NCI-H187 treated with DMSO at 0.1 percent for 48 hours (cell line): ENCODE measurements around the gene OSBPL2.

Source experiments
- DNase-seq: peaks from one replicate; lab custom pipeline; 2025; lab: John Stamatoyannopoulos, UW

Gene OSBPL2

DNA sequence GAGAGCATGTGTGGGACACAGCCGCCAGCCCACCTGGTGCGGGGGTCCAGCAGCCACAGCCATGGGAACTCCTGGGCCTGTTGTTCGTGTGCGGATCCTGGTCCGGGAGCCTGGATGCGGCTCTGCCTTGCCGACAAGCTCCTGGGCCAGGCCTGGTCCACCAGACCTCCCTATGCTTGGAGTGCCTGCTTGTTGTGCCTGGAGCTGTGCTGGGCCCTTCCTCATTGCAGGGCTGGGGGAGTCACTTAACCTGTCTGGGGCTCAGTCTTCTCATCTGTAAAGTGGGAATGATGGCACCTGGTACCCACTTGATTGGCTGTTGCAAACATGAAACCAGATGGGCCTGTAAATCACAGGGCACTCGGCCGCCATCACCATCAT lies 2.6 kb upstream of the OSBPL2 start:
- DNase-seq: no peak

DNA sequence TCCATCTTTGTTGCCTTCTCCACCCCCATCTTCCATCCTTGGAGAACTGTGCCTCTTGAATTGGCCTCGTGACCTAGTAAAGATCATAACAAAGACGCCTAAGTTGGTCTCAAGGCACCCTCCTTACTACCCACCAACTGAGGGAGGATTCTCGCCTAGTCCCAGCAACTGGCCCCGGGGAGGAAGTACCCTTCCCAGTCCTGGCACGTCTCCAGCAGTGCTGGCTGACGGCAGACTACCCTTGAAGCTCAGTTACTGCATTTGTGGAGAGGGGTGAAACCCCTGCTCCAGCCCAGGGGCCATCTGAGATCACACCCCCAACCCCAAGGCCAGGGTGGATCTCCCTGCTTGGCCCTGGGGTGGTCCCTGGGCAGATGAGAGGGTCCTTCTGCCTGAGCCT lies 2.1 kb upstream of the OSBPL2 start:
- no peak for DNase-seq

DNA sequence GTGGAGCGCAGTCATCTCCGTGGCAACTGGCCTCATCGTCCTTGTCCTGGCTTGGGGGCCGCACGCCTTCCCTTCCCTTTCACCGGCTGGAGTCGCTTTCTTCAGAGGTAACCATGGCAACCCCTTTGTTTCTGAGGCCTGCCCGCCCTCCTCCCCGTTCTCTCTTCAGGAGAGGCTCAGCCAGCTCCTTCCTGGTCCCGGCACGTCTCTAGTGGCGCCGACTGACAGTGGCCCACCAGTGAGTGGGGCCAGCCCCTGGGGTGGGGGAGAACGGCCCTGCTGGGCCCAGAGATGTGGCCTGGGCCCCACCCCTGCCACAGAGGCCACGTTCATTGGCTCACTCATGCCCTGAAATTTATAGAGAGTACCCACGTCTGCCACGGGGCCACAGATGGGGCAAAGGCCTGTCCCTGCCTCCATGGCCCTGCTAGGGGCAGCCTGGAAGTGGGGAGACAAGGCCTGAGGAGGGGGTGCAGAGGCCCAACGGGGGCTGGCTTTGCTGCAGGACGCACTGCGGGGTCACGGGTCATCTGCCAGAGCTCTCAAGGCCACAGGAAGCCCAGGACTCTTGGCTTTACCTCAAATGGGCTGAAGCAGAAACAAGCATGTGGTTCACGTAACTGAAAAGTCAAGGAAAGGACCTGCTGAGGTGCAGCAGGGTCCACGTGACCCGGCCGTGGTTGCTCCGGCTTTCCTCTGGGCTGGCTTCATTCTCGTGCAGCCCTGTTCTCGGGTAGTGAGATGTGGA lies 1.4 kb upstream of the OSBPL2 start:
- no peak for DNase-seq

DNA sequence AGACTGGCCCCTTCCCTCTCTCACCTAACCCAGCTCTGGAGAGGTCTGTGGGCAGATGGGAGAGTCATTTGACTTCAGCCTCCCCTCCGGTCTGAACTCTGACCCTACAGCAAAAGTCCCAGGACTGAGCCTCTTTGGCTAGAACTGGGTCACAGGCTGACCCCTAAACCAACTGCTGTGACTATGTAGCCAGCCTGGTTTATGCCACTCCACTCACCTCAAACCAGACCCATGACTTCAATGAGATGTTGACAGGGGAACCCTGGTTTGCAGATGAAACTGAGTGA lies 864 bp upstream of the OSBPL2 start:
- DNase-seq: no peak

DNA sequence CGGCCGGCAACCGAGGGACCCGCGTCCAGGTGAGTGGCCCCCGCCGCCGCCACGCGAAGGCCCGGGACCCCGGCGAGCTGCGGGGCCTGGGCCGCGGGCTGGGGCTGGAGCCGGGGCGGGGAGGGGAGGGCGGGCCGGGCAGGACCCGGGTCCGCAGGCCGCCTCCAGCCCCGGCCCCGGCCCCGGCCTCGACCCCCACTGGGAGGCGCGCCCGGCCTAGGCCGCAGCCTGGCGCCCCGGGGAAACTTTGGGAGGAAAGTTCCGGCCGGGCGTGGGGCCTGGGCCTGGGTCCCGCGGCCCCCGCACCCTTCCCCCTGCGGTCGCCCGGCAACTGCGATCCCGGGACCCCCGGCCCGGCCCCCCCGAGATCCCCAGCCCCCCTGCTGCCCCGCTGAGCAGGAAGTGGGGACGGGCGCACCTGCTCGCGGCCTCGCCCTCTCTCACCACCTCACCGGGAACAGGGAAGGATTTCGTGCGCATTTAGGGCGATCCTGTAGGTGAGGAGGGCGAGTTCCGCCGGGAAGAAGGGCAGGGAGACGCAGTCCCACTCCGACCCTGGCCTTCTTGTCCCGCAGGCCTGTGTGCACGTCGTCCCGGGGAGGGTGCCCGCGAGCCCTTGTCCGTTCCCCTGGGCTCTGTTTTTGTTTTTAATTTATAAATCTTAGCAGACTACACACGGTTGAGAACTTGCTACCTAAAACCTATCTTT lies 402 bp downstream of the OSBPL2 start:
- no peak for DNase-seq

DNA sequence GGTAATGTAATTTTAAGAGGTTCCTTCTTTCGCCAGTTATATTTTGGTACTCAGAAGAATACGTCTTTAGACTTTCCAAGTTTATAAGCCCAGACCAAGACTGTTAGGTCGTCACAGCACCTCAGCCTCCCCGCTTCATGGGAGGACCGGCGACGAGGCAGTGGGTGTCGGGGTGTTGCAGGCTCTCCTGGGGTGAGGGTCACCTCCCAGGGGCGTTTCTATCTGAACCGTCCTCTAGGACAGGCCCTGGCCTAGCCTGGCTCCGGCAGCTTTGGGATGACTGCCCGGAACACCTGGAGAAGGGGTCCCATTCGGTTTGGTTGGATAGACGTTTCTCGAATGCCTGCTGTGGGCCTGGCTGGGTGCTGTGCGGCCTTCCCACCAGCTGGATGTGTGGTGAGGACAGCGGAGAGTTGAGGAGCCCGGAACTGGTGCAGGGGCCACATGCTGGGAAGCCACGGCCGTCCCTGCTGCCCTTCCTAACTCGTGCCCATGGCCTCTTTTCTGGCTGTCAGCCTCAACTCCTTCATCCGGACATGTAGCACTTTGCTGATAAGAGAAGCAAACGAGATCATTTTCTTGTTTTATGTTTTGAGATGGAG lies 1.1 kb downstream of the OSBPL2 start:
- DNase-seq: no peak

DNA sequence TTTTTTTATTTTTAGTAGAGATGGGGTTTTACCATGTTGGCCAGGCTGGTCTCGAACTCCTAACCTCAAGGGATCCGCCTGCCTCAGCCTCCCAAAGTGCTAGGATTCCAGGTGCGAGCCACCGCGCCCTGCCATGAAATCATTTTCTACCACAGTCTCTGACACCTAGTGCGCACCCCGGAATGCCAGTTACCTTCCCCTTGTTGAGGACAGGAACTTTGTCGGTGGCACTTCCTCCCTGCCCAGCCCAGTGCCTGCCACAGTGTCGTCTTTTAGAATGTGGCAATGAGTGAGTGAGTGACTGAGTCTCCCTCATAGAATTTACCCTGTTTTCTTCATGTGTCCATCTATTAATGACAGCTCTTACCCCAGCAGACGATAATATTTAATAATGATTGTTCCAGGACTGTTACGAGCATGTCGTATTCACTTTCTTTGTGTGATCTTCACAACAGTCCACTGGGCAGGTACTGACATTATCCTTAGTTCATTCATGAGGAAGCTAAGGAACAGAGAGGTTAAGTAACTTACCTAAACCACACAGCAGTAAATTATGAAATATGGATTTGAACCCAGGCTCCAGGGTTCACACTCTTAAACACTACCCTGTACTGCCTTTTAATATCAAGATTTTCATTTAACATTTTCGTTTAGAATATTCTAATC lies 1.8 kb downstream of the OSBPL2 start:
- DNase-seq: no peak

DNA sequence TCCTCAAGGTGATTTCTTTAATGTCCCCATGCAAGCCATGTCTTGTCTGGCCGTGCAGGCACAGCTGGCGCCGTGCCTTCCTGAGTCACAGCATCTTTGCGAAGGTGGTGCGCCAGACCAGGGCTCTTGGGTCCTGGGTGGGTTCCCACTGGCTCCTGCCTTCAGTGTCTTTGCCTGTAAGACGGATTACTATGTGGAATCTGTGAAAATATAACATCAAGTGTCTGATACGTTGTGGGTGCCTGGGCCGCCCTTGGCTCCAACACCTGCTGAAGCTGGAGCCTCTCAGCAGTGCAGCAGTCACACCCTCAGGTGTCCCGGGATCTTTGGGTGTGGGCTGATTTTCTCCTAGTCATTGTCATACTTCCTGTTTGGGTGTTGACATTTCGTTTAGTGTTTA lies 3.2 kb downstream of the OSBPL2 start:
- DNase-seq: no peak

DNA sequence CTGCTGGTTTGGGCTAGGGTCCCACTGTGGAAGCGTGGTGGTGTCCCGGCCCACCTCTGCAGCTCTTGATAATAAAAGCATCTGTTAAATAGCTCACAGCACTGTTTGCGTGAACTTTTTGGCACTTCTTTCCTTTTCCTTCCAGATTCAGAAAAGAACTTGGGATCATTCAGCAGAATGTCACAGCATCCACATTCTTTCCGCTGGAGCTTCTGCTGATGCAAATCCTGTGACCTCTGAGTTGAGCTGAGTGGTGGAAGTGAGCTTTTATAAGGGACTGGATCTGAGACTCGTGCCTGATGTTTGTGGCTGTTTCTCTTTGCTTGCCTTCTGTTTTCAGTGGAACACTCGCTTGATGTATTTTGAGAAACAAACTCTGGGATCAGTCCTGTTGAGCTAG lies 3.9 kb downstream of the OSBPL2 start:
- DNase-seq: no peak

DNA sequence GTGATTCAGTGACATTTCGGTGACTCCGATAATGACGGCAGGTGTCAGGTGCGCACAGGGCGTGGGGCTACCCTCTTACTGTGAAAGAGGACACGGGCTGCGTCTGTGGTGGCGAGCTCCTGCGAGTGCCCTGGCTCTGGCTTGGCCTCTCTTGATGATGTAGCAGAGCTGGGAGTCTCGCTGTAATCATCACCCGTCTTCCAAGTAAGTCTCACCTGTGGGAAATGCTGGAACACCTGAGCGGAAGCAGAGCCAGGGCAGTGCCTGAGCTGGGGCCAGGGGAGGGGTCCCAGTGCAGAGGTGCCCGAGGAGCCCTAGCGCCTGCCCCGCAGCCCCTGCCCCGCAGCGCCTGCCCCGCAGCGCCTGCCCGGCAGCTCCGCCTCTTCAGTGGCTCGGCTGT lies 4.8 kb downstream of the OSBPL2 start:
- no peak for DNase-seq

DNA sequence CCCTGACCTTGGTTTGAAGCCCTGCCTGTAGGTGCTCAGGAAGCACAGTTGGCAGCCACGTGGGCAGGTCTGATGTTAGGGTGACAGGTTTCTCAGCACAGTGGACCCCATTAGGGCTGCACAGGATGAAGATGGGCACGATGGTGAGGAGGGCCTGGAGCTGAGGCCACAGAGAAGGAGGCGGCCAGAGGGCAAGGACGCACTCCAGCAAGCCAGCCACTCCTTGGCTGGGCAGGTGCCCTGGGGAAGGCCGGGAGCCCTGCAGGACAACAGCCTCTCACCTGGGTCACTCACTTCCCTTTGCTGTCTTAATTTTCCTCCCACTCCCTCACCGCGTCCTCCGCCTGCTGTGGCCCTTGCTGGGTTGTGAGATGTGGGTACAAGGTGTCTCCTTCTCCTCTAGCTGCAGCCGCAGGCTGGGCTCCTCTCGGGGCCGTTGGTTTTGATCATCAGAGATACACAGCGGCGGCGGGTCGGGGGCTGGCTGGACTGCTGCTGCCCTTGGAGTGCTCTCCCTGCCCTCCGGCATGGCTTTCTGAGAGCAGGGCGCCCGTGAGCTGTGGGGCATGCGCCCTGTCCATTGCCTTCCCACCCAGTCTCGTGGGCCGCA lies 5.7 kb downstream of the OSBPL2 start:
- no peak for DNase-seq

DNA sequence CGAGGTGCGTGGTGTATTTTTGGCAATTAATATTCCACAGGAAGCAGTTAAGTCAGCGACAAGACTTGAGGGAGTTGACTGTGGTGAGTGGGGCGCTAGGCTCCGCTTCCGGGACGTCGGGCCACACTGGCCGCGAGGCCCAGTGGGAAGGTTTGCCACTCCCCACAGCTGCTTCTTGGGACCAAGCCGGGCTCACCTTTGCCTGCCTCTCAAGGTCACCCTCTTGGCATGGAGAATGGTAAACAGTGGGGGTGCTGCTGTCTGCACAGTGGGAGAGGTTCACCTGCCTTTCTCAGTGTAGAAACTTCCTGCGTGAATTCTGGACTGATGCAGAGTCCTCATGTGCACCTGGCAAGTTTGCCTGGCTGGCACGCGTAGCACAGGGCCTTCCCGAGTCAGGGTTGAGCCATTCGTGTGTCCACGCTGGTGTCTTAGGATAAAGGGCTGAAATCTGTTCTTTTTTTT lies 6.4 kb downstream of the OSBPL2 start:
- DNase-seq: peak; percentile 43

DNA sequence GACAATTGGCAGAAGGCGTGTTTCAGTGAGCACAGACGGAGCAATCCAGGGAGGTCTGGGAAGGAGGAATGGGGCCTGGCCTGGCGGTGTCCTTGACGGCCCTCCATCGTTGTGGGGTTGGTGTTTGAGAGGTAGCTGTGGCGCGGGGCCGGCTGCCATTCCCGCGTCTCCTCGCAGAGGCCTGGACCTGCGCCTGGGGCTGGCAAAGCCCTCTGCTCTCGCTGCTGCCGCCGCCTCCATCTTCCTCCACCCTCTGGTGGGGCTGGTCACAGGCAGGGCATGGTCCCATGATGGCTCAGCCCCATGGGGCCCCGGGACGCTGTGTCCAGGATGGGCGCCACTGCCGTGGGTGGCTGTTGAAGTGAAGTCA lies 7.6 kb downstream of the OSBPL2 start:
- no peak for DNase-seq

DNA sequence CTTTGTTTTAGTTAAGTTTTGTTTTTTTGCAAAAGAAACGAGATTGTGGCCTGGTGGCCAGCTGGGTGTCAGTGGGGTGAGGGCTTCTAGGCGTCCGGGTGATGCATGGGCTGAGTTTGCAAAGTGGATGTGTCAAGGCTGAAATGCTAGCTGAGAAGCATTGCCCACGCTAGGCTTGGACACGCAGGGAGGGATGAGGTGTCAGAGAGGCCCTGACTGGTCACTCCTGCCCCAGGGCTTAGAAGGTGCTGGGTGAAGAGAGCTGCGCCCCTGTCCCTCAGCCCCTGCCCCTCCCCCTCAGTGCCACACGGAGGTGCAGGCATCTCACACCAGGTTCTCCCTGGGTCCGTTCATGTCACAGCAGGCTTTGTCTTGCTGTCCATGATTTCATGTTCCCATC lies 8.1 kb downstream of the OSBPL2 start:
- DNase-seq: no peak

DNA sequence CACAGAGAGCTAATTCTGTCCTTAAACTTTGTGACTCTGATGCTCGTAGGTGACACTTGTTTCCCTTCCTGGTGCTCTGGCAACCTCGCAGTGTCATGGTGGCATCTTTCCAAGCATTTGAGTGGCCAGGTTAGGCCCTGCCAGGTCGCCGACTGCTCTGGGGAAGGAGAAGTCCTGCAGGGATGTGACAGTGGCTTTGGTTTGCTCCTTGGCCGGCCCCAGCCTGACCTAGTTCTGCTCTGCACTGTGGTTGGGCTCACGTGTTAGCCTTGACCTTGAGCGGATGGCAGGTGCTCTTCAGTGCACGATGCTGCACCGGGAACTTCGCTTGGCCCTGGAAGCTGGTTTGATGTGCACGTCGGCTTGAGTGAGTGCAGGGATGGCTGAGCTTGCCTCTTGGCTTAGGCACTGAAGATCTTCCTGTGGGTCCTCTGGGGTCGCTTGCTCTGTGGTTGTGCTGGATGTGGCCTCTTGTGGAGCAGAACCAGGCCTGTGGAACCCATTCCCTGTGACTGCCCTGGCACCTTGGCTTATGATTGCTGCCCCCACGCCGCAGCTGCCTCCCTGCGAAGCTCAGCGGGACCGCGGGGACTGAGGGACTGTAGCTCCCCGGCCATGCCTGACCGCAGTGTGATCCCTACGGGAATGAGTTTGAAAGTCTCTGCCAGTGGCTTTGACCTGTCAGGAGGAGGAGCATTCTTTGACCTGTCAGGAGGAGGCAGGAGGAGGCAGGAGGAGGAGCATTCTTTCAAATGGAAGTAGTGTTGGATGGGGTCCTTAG lies 8.7 kb downstream of the OSBPL2 start:
- no peak for DNase-seq

DNA sequence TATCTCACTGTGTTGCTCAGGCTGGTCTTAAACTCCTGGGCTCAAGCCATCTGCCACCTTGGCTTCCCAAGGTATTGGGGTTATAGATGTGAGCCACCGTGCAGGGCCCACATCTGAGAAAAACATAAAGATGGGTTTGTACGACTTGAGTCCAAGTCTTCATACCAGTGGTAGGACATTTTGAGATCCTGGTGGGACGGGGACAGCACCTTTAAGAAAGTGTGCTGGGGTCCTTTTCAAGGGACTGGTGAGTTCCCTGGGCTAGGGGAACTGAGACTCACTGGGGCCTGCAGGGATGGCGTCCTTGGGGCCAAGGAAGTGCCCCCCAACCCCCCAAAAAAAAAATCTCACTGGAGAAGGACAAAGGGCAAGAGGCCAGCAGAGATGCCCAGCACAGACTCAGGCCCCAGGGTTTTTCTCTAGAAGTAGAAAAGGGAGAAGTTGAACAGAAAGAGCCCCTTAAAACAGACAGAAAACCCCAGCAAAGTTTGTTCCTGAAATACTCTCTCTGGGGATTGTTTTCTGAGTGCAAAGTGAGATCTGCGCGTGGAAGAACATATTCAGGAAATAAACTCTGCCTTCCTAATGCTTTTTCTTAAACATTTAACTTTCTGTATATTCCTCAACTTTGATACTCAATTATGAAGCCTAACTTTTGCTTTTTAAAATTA lies 10.7 kb downstream of the OSBPL2 start:
- no peak for DNase-seq

DNA sequence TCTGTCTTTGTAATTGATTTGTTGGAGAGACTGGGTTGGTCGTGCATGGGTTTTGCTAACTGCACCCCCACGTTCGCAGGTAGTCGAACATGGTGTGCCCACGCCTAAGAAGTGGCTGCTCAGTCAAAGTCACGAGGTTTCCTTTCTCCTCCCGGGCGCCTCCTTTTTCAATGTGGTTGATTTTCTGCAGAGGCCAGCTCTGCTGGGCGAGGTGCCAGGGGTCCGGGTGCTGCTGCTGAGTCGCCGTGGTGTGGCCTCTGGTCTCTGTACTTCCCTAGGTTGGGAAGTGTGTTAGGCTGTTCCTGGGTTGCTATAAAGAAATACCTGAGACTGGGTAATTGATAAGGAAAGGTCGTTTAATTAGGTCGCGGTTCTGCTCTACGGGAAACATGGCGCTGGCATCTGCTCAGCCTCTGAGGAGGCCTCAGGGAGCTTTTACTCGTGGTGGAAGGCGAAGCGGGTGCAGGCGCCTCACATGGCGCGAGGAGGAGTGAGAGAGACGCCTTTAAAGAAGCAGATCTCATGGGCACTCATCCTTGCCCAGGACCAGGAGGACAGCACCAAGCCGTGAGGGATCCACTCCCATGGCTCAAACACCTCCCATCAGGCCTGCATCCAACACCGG lies 14.1 kb downstream of the OSBPL2 start:
- no peak for DNase-seq

DNA sequence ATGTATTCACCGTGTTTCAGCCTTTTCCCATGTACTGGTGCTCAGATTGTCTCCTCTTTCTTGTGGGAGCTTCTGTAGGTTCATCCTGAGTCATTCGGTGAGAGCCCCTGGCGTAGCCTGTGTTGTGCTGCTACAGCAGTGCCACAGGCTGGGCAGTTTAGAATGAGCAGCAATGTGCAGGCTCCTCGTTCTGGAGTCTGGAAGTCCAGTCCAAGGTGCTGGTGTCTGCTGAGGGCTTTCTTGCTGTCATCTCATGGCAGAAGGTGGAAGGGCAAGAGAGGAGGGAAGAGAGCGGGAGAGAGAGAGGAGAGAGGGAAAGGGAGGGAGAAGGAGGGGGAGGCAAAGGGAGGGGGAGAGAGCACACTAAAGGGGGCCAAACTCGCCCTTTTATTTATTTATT lies 15.1 kb downstream of the OSBPL2 start:
- DNase-seq: no peak

DNA sequence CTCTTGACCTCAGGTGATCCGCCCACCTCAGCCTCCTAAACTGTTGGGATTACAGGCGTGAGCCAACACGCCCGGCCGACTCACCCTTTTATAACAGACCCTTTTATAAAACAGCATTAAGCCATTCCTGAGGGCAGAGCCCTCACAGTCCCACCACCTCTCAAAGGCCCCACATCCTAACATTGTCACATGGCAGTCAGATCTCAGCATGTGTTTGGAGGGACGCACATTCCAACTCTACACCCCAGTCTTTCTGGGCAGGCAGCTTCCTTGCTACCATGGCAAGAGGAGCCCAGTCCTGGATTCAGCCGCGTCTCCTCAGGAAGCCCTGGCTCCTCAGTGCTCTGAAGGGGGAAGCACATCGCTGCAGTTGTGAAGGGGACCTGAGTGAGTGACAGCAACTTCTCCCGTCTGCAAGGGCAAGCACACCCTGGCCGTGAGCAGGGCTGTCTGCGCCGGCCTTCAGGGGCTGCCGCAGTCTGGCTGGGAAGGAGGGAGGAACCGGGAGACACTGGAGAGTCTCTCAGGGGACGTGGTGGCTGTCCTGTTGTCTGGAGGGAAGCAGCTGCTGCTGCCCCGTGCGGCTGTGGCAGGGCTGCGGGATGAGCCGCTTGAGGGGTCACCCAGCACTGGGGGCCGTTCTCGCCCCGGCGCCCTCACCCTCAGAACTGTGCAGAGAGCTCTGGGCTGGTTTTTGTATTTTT lies 15.9 kb downstream of the OSBPL2 start:
- DNase-seq: peak; percentile 49

DNA sequence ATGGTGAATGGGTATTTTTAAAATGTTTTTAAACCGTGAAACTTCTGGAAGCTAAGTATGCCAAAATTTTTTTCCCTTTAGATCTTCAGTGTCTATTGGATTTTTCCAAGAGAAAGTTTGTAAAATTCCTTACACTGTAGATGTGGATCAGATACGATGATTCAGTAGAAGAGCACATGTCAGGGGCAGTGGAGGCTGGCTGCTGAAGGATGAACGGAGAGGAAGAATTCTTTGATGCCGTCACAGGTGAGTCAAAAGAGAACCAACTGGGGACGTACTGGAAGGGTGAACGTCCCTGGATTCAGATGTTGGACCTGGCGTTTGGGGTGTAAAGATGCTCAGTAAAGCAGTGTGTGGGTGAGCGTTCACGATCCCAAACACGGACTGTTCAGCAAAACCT lies 17.7 kb downstream of the OSBPL2 start:
- no peak for DNase-seq
